ENCODE results near the gene COMMD1.
"Not testable (repeated sequence)": the region's sequence is repeated elsewhere in the genome, so short reads cannot be mapped to it uniquely, and the experiment has no call there.

The COMMD1 gene

DNA sequence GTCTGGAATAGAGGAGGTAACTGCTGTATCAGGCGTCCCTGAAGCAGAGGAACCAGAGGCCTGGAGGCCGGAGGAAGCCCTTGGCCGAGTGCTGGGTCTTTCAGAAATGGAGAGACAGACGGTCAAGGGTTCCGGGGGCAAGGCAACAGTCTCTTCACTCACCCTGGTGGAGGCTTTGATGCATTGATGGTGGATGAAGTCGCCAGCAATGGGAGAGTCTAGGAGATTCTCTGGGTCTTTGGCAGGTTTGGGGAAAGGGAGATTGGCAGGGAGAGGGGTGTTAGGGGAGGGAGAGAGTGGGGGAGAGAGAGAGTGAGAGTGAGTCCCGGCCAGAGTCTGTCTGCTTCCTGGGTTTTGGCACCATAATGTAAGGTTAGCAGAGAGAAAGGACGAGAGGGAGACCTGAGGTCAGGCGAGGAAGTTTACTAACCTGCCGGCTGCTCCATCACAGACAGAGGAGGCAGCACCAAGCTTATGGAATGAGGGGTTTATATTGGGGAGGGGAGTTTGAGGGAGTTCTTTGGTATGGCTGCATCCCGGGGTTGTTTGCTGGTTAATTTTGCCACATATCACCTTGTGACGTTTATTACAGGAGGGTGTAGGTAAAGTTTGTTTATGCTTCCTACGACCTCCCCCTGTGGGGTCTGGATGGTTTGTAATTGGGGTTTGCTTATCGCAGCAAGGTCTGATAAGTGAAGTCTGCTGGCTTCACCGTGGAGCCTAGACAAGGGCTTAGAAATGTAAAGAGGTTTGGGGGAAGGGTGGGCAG, 19.6 kb downstream of the COMMD1 start:
- DNase-seq (ENCODE audit: low spot score), result no peak

DNA sequence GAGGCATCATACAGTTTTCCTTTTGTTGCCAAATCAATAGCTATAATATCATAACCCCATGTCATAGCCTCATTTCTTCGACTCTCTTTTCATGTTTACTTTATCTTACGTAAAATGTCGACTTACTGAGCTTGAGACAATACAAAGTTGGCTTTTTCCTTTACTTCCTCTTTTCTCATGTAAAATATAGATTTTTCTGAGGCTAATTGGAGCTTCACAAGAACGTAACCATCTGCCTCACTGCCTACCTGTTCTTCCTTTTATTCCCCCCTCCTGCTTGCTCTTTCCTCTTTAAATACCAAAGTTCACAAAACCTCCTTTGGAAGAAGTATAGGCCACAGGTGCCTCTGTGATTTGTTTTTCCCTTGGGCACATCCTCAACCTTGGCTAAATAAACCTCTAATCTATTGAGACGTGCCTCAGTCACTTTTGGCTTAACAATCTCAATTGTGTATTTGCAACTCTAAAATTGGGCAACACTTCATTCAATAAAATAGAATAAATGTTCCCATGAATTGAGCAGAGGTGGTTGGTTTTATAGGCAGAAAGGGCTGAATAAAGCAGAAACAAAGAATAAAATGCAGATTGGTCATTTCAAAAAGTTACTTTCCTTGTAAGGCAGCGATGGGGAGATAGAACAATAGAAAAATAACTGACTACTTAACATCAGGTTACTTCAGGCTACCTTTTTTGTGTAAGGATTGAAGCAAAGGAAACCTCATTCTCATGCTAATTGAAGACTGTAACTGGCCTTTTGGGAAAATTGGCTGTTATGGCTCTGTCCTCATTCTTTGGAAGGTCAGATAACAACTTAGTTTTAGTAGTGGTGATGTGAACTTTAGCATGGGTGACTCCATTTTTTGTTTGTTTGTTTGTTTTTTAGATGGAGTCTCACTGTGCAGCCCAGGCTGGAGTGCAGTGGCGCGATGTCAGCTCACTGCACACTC, 21.3 kb downstream of the COMMD1 start:
- DNase-seq (ENCODE audit: low spot score), result no peak

DNA sequence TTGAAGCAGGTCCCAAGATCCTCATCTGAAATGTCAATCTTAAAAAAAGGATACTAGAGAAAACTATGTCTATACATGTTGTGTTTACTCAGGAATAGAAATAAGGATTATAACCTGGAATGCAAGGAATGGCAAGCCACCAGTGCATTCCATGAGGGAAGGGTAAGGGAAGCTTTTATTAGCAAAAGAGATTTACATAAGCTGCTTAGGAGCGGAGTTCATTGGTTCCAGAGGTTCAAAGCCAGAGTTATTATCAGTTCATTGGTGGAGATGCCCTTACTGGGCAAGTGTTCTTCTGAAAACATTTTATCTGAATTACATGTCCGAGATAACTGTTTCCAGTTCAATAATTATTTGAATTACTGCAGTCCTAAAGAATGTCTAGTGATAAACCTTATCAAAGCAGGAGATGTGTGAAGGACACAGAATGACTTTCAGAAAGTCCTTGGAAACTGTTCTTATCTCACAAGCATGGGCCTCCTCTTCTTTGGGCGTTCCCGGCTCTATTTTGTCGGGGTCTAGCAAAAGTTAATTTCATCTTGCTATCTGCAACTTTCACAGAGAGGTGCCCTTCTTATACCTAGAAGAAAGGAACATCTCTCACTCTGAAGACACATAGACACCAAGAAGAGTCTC, 23.5 kb downstream of the COMMD1 start:
- DNase-seq (ENCODE audit: low spot score), result no peak

DNA sequence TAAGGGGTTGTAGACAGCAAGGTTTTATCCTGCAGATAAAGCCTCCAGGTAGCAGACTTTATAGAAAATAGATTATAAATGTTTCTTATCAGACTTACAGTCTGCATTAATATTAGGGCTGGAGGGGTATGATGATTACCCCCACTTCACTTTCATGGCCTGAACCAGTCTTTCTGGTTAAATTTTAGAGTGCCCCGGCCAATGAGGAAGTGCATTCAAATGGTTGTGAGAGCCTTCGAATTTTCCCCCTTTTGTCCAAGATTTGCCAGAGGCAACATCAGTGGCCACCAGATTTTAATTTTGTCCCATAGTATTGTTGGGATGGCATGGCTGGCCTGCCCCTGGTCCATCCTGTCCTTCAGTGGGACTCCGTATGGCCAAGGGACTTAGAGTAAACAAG, 31.6 kb downstream of the COMMD1 start:
- no peak for DNase-seq (ENCODE audit: low spot score)

DNA sequence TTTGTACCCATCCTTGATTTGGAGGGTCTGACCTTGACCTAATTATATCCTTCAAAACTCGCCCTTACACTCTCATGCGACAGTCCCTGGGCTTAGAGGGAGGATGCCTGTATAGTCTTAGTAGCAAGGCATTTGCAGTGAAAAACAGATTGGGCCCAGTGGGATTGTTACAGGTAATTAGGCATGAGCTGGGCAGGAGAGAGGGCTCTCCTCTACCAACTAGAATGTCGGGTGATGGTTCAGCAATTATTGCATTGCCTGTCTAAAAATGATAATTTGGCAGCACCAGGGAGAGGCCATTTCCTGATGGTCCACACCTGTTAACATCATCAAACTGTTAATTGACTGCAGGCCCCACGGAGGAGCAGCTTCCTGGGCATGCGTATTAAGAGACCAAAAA, 32.4 kb downstream of the COMMD1 start:
- DNase-seq (ENCODE audit: low spot score), result peak; percentile 84

DNA sequence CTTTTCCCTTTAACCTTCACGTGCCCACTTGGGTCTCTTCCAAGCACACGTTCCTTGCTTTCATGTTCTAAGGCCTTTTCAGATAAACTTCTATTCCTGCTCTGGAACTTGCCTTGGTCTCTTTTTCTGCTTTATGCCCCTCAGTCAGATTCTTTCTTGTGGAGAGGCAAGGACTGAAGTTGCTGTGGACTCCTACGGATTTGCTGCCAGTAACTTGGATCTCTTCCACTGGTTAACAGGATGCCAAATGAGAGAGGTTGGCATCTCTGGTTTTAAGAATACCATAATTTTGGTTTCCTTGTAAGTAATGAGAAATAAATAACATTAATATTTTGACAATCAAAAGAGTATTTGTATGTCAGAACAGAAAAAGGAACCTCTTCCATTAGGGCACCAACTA, 33.0 kb downstream of the COMMD1 start:
- peak; percentile 45 for DNase-seq (ENCODE audit: low spot score)

DNA sequence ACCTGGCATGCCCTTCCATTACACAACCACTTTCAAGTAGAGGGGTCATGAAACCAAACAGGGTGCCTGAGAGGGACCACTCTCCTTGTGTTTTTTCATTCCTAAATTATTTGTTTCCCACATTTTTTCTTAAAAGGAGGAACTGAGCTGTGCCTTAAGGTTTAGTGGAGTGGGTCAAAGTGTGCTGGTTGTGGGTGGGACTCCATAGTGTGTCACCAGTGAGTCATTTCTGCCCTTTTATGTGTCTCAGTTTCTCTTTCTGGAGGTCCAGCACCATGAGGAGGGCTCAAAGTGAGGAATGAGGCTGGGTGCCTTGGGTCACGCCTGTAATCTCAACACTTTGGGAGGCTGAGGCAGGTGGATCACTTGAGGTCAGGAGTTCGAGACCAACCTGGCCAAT, 37.8 kb downstream of the COMMD1 start:
- no peak for DNase-seq (ENCODE audit: low spot score)

DNA sequence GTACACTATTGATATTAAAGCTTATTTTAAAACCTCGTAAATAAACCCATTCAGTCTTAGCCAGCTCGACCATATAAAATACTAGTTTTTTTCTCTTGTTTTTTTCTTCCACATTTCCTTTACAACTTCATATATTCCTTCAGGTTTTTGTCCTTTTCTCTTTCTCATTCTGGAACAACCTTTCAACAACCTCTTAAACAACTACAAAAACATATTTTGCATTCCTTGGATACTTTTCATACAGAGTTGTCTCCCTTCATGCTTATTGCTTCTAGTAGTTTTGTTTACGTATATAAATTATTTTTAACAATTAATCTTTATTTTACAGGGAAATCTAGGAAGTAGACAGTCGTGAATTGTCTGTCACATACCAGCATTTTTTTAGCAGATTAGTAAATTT, 41.2 kb downstream of the COMMD1 start:
- no peak for DNase-seq (ENCODE audit: low spot score)

DNA sequence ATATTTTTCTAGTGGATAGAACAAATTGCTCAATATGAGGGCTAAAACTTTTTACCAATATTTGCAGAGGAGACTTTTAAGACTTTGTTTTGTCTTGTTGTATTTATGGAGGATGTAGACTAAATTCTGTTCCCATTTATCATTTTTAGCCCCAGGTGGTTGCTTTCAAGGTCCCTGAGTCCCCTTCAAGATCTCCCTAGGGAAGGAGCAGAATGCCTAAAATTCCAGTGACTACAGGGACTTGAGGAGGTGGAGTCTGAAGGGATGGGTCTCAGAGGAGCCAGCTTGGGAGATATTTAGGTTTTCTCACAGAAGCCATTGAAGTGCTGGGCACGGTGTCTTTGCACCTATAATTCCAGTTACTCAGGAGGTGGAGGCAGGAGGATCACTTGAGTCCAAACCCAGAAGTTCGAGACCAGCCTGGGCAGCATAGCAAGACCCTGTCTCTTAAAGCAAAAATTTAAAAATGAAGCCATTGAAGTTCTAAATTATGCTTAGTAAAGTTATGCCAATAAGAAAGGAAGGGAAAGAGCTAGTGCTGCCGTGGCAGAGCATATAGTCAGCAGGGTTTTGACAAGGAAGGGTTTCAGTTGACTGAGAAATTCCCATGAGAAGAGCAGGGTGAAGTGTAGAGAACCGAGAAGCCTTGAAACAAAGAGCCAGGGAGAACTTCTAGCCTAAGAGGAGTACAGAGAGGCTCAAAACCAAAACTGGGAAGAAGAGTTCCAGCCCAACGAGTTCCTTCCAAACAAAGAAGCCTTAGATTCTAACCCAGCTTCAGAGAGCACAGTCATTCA, 43.4 kb downstream of the COMMD1 start:
- no peak for DNase-seq (ENCODE audit: low spot score)

DNA sequence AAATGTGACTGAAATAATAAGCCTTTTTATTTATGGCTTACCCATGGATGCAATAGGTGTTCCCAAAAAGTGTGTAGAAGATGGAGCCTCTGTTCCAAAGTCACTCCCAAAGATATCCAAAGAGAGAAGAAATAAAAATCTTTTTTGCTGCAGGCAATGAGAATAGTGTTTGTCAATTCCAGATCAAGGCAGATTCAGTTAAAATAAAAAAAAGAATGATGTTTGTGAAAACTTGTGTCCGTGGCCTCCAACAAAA, 43.9 kb downstream of the COMMD1 start:
- no peak for DNase-seq (ENCODE audit: low spot score)

DNA sequence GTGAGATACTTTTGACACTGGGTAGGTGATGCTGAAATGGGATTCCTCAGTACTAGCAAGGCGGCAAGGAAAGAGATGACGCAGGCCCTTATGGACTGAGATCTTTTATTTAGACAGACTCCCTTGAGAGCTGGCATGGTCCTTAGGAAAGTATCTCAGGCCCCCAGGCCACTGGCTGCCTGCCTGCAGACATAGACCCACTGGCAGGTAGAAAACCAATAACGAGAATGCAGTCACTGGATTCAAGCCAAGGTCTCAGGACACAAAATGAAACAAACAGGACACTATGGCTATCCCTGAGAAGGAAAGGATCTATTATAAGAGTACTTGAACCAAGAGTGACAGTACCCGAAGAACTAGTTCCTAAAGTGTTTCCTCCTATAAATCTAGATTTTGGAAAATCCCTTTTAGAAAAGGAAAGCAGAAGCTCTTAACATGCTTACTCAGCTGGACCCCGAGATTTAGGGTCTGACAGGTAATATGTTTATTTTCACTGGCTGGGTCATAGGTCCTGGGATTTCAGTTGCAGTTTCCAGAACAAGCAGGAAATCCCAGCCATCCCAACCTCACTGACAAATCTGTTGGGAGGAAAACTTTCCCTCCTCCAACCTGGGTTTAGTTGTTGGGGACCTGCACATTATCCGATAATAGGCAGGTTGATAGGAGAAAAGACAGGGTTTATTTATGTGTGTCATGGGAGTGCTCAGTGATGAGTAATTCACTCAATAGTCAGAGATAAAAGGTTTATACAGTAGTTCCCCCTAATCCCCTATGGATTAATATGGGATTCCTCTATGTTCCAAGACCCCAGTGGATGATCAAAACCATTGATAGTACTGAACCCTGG, 44.5 kb downstream of the COMMD1 start:
- DNase-seq (ENCODE audit: low spot score), result no peak

DNA sequence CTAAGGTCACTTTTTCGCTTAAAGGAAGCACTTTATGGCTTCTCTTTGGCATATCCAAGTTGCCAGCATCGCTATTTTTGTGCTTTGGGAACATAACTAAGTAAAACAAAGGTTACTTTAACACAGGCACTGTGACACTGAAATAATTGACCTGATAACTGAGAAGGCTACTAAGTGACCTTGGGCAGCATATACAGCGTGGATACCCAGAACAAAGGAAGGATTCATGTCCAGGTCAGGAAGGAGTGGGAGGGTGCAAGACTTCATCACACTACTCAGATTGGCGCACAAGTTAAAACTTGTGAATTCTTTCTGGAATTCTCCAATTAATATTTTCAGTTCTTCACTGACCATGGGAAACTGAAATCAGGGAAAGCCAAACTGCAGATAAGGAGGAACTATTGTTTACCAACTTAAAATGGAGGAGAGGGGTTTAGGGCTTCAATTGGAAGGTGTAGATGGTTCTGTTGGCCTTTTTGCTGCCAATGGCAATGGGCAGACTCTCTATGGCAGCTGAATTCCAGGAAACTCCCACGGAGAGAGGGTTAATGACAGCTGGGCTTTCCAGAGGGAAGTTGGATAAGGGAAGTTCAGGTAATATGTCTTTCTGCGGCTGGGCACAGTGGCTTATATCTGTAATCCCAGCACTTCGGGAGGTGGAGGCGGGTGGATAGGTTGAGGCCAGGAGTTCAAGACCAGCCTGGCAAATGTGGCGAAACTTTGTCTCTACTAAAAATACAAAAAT, 45.3 kb downstream of the COMMD1 start:
- DNase-seq (ENCODE audit: low spot score), result no peak

DNA sequence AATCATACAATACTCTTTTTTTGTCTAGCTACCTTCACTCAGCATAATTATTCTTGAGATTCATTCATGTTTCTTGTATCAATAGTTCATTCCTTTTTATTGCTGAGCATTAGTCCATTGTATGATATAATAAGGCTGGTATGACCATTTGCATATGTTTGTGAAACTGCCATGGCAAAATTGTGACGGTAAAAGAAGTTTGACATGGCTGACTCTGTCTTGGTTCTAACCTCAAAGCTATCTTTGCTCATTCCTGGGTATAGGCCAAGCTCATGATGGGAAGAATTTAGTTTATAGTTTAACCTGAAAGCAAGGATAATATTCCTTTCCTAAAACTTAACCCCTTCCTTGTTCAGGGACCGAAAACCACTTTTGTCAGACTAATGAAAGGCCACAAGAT, 46.4 kb downstream of the COMMD1 start:
- DNase-seq (ENCODE audit: low spot score), result no peak

DNA sequence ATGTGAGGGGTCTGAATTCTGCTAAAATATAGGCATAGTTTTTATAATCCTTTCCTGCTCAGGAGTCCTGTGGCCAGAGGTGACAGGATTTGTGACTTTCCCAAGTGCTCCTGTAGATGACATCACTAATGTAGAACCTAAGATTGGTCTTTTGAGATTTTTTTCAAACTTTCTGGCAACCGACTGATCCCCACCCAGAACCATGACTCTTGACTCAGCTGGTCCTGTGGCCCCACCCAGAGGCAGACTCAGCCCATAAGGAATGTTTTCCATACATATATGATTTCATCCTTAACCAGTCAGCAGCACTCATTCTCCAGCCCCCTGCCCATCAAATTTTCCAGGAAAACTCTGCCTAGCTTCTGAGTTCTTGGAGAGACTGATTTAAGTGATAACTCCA, 46.8 kb downstream of the COMMD1 start:
- DNase-seq (ENCODE audit: low spot score), result no peak

DNA sequence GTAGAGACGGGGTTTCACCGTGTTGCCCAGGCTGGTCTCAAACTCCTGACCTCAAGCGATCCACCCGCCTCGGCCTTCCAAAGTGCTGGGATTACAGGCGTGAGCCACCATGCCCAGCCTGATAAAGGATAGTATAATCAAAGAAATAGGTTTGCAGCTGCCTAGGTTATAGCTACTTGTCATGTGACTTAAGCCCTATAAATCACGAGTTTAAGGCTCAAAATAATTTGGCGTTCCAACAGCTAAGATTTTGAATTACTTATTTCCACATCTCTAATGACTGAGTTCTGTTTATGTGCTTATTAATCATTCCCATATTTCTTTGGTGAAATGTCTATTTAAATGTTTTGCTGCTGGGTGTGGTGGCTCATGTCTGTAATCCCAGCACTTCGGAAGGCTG, 49.4 kb downstream of the COMMD1 start:
- not testable (repeated sequence) for DNase-seq (ENCODE audit: low spot score)

DNA sequence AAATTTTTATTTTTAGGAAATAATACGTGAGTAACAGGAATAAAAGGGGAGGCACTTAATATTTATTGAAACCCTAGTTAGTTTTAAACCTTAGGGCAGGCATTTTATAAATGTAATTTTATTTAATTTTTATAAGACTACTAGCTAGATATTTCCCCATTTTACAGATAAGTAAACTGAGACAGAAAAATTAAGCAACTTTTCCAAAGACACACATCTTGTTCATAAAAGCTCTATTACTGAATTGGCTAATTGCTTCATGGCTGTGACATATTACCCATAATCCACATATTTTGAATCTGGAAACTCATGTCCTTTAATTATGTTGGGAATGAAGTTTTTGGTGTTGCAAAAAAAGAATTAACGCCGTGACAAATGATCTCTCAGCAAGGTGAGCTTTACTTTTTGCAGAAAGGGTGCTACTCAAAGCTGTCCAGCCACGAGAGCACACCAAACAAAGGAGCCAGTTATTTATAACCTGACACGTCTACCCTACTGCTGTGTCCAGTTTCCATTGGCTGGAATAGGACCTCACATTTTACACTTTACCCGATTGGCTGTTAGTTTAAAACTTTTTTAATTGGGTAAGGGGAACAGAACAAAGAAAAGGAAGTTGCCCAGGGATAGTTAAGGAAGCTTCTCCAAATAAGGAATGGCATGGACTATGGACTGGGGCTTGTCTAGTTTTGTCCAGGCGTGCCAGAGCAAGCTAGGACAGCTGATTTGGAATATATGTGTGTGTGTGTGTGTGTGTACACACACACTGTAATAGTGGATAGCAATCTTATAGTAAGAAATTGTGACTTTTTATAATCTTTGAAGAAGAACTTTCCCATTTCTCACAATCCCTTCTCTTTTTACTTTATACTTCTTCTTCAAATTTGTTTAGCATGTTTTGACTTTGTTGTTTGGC, 54.2 kb downstream of the COMMD1 start:
- DNase-seq (ENCODE audit: low spot score), result no peak

DNA sequence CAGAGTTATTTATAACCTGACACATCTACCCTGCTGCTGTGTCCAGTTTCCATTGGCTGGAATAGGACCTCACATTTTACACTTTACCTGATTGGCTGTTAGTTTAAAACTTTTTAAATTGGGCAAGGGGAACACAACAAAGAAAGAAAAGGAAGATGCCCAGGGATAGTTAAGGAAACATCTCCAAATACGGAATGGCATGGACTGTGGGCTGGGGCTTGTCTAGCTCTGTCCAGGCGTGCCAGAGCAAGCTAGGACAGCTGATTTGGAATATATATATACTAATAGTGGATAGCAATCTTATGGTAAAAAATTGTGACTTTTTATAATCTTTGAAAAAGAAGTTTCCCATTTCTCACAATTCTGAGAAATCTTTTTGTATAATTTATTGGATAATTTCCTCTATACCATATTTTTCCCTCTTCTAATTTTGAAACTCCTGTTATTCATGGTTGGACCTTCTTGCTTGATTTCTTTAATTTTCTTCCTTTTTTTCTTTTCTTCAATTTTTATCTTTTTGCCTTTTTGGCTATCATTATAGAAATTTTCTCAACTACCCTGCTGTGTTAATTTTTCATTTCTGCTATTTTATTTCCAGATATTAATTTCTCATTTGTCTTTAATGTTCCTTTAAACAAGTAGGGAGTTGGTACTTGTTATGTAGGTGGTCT, 55.9 kb downstream of the COMMD1 start:
- DNase-seq (ENCODE audit: low spot score), result no peak

DNA sequence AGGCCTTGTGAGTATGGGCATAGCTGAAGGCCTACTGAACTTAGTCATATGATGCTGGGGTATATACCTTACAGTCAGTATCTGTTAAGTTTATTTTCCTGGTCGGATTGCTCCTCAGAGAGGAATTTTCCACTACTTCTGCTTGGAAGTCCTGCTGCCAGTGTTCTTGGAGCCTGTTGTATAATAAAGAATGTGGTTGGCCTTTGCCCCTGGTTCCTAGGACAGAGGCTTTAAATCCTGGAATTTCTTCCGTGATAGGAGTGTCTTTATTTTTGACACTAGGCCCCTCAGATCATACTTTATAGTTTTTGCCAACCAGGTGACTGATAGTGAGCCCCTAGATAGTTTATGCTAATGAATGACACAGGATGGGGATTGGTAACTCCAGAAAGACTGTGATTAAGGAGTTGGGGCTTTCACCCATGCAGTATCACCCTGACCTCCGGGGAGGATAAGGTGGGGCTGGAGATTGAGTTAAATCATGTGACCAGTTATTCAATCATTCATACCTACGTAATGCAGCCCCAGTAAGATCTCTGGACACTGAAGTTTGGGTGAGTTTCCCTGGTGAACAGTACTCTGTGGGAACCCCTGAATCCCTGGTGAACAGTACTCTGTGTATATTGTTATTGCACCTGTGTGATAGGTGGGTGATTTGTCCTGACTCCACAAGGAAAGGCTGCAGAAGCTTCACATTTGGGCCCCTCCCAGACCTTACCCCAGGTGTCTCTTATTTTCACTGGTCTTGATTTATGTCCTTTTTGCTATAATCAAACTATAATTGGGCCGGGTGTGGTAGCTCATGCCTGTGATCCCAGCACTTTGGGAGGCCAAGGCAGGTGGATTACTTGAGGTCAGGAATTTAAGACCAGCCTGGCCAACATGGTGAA, 56.9 kb downstream of the COMMD1 start:
- DNase-seq (ENCODE audit: low spot score), result no peak
